HCT116 (cell line): ENCODE results near the gene CDC6.

Experiments used
- CTCF ChIP-seq, 3 experiments: fragments of 200-600 bp in 1 of 3; sonication (generic) in 1 of 3; IDR thresholded peaks in 2 of 3; conservative IDR thresholded peaks in 1 of 3; 2 replicates each; pipeline ENCODE4 v1.5.1; 2012 to 2017; ENCODE audit warnings: low read depth in 2 of 3, low read length in 2 of 3, antibody characterized with exemption in 1 of 3, borderline replicate concordance in 1 of 3, control low read depth in 1 of 3, mild to moderate bottlenecking in 1 of 3, mixed read lengths in 1 of 3, mixed run types in 1 of 3, moderate library complexity in 1 of 3; ENCODE audit not compliant: insufficient read depth in 1 of 3
- EGR1 ChIP-seq: IDR thresholded peaks from 2 replicates; pipeline ENCODE4 v1.6.1; 2012; ENCODE audit warnings: low read depth
- ELF1 ChIP-seq: IDR thresholded peaks from 2 replicates; pipeline ENCODE4 v1.6.1; 2012; ENCODE audit warnings: low read depth, borderline replicate concordance
- EZH2 ChIP-seq: fragments of 200-600 bp; sonication (generic); IDR thresholded peaks from 2 replicates; pipeline ENCODE4 v1.6.1; 2017; ENCODE audit warnings: antibody characterized with exemption, mixed run types
- EZH2phosphoT487 ChIP-seq: fragments of 200-600 bp; IDR thresholded peaks from 2 replicates; pipeline ENCODE4 v1.6.1; 2018; ENCODE audit warnings: antibody characterized with exemption, borderline replicate concordance

GRCh38 chr17:40350689-40351358, 63.1 kb downstream of the CDC6 start:
- TF ChIP-seq CTCF (IDR thresholded peaks at IDR 0.05 in 2 of 3, conservative IDR thresholded peaks at IDR 0.05 in 1 of 3; ENCODE audit: borderline replicate concordance in 1 of 3, insufficient read depth in 1 of 3, low read depth in 2 of 3, low read length in 2 of 3): no peak
- no peak for TF ChIP-seq EGR1
- TF ChIP-seq EZH2: no peak
- no peak for TF ChIP-seq ELF1
- no peak for TF ChIP-seq EZH2phosphoT487
